HuH-7.5 (cell line): ENCODE data around the gene TYW3.
"Not testable (repeated sequence)": the region's sequence is repeated elsewhere in the genome, so short reads cannot be mapped to it uniquely, and the experiment has no call there.

Source experiments
- DNase-seq: peaks from one replicate; pipeline ENCODE4 v3.0.0; 2011; ENCODE audit warnings: low spot score

TYW3 gene

DNA sequence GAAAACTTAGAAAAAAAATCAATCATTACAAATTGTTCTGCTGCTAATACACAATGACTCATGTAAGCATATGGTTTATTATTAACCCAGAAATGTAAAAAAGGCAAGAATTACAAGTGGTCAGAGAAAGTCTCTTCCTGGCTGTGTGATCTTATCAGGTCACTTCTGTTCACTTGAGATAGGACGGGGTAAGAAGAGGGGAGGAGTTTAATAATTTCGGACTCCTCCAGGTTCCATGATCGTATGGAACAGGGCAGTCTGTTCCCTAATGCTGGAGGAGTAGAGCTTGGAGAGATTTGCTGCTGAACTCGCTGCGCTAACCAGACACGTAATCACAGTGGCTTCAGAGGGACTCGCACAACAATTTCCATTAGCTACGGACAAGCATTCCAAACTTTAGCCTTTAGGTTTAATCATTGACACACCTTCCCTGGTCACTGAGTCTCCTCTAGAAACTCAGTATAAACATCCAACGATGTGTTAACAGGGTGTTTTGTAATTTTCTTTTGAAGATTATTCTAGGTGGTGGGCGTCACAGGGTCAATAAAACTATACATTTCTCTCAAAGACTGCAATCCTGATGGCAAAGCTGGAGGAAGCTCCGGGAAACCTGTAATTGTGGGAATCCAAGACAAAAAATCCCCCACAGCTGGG, 1.4 kb upstream of the TYW3 start:
- DNase-seq, result peak; percentile 49

- DNase-seq, result not testable (repeated sequence)
Measured at GRCh38 chr1:74732071-74732946, 643 bp upstream of the TYW3 start.

GRCh38 chr1:74733604-74734484, 892 bp downstream of the TYW3 start:
- DNase-seq, result peak; percentile 34

- no peak for DNase-seq
Measured at GRCh38 chr1:74737333-74737732, 4.4 kb downstream of the TYW3 start.

- DNase-seq, result not testable (repeated sequence)
Measured at GRCh38 chr1:74740307-74740980, 7.5 kb downstream of the TYW3 start.

GRCh38 chr1:74745247-74745646, 12.3 kb downstream of the TYW3 start:
- DNase-seq, result not testable (repeated sequence)

DNA sequence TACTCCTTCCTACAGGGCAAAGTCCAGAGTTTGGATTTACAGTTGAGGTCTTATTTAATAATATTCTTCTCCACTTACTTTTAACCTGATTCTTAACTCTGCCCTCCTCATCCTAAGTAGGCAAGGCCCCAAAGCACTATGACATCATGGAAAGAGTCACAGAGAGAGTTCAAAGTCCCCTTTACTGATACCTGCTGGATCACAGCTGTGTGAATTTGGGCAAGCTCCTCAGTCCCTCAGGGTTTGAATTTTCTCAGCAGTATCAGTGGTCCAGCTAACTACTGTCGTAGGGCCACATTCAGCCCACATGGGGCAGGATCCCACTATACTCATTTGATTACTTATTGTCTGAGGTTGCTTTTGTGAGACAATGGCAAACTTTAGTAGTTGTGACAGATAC, 16.0 kb downstream of the TYW3 start:
- DNase-seq, result no peak

- no peak for DNase-seq
Measured at GRCh38 chr1:74753104-74753503, 20.2 kb downstream of the TYW3 start.

DNA sequence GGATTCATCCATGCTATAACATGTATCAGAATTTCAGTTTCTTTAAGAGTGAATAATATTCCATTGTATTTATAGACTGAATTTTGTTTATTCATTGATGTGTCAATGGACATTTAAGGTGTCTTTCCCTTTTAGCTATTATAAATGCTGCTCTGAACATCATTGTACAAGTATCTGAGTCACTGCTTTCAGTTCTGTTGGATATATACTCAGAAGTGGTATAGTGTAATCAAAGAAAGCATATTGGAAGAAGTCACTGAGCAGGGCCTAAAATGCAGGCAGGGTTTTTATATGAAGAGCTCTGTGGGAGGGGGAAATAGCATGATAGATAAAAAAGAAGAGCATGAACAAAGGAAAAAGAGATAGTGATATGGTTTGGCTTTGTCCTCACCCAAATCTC, 22.5 kb downstream of the TYW3 start:
- no peak for DNase-seq

DNA sequence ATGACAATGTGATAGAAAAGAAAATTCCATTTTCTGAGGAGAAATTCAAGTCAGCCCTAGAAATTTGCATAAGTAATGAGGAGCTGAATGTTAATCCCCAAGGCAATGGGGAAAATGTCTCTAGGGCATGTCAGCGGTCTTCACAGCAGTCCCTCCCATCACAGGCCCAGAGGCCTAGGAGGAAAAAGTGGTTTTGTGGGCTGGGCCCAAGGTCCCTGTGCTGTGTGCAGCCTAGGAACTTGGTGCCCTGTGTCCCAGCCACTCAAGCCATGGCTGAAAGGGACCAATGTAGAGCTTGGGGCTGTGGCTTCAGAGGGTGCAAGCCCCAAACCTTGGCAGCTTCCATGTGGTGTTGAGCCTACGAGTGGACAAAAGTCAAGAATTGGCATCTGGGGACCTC, 23.7 kb downstream of the TYW3 start:
- DNase-seq, result not testable (repeated sequence)

DNA sequence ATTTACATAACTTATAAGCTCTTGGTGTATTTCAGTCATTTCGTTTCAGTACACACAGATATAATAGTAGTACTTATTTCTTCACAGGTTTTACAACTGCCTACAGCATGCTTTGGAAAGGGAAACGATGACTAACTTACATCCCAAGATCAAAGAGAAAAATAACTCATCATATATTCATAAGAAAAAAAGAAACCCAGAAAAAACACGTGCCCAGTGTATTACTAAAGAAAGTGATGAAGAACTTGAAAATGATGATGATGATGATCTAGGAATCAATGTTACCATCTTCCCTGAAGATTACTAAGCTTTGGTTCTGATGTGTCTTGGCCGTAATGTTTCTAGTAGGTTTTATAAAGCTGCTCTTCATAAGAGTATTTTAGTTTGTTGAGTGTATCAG, 30.9 kb downstream of the TYW3 start:
- DNase-seq, result no peak

GRCh38 chr1:74766579-74766978, 33.6 kb downstream of the TYW3 start:
- no peak for DNase-seq

GRCh38 chr1:74767490-74767889, 34.5 kb downstream of the TYW3 start:
- DNase-seq, result no peak

GRCh38 chr1:74771913-74772515, 39.1 kb downstream of the TYW3 start:
- DNase-seq, result no peak

- no peak for DNase-seq
Measured at GRCh38 chr1:74772945-74773344, 40.0 kb downstream of the TYW3 start.

GRCh38 chr1:74773582-74773981, 40.6 kb downstream of the TYW3 start:
- no peak for DNase-seq

- DNase-seq, result no peak
Measured at GRCh38 chr1:74775735-74776134, 42.8 kb downstream of the TYW3 start.

DNA sequence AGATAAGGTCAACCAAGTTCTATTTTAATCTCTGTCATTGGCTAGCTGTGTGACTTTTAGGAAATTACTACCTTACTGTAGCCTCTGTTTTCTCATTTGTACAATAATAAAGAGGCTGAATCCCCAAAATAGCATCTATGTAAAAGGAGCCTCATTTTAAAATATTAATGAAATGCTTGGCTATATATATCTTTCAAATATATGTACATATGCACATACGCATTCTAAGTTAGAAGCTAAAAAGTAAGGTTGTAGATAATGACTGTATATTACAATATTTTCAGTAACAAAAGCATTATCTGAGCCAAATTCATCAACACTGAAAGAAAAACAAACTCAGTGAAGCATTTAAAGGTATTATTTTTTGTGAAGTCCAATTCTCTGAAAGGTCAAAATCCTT, 44.6 kb downstream of the TYW3 start:
- DNase-seq, result no peak

GRCh38 chr1:74779750-74780149, 46.8 kb downstream of the TYW3 start:
- DNase-seq, result no peak

DNA sequence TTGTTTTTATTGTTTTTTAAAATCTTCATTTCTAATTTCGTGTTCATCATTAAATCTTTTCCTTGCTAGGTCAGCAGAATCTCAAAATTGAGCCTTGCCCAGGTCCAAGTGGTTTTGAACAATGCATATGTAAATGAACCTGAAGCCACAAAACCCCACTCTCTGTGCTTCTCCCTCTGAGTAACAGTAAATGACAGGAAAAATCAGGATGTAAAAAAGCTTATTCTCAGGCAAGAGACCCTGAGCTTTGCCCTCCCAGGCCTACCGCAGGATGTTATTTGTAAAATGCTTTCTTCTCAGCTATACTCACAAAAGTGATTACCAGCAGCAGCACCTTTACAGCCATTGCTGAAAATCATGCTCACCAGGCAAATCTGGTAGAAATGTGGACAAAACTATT, 47.6 kb downstream of the TYW3 start:
- no peak for DNase-seq

- no peak for DNase-seq
Measured at GRCh38 chr1:74785944-74786343, 53.0 kb downstream of the TYW3 start.

DNA sequence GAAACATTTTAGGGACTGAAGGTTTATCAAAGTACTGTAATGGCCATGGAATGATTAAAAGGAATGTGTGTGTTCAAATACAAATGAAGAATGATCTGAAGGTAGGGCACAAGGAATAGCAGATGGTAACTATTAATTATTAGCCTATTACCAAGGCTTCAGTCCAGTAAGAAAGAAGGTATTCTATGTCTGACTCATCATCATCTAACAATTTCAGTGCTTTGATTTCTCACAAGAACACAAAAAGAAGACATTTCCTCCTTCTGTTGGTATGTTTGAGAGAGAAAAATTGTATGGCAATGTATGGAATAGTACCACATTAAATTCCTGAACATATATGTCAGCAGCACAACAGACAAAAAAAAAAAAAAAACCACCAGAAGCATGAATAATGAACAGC, 57.5 kb downstream of the TYW3 start:
- DNase-seq, result no peak
